HEK293T (cell line): ENCODE measurements around the gene CAPZA2.

ENCODE experiments used
- CTCF ChIA-PET: fragments of 350-600 bp; formaldehyde crosslinking; extraction: SDS; loops from one replicate; lab custom pipeline; 2021; ENCODE audit warnings: antibody characterized with exemption, inconsistent platforms; lab: Yijun Ruan, JAX
- POLR2A ChIA-PET: fragments of 350-600 bp; formaldehyde crosslinking; extraction: SDS; loops from one replicate; lab custom pipeline; 2020; ENCODE audit warnings: antibody characterized with exemption, inconsistent platforms; lab: Yijun Ruan, JAX
- DNase-seq: peaks from one replicate; pipeline ENCODE4 v3.0.0; 2012; ENCODE audit warnings: mixed read lengths; ENCODE audit errors: extremely low spot score
- ARNT ChIP-seq: fragments of 450-650 bp; IDR thresholded peaks from 2 replicates; pipeline ENCODE4 v1.6.1; 2017; ENCODE audit warnings: mild to moderate bottlenecking
- BHLHE40 ChIP-seq: fragments of 450-650 bp; IDR thresholded peaks from 2 replicates; pipeline ENCODE4 v1.6.1; 2016; ENCODE audit warnings: mild to moderate bottlenecking, moderate library complexity, borderline replicate concordance
- CTBP1 ChIP-seq: fragments of 450-650 bp; IDR thresholded peaks from 2 replicates; pipeline ENCODE4 v1.6.1; 2016; ENCODE audit warnings: borderline replicate concordance
- ELF4 ChIP-seq: fragments of 450-650 bp; IDR thresholded peaks from 2 replicates; pipeline ENCODE4 v1.6.1; 2017; ENCODE audit warnings: antibody characterized with exemption
- FOXA1 ChIP-seq: fragments of 450-650 bp; IDR thresholded peaks from 2 replicates; pipeline ENCODE4 v1.6.1; 2016; ENCODE audit warnings: mild to moderate bottlenecking
- FOXK2 ChIP-seq: fragments of 450-650 bp; IDR thresholded peaks from 2 replicates; pipeline ENCODE4 v1.6.1; 2016; ENCODE audit warnings: mild to moderate bottlenecking
- FOXM1 ChIP-seq: fragments of 450-650 bp; IDR thresholded peaks from 2 replicates; pipeline ENCODE4 v1.6.1; 2017; ENCODE audit warnings: mild to moderate bottlenecking, borderline replicate concordance
- HDGF ChIP-seq: fragments of 450-650 bp; IDR thresholded peaks from 2 replicates; pipeline ENCODE4 v1.6.1; 2017; ENCODE audit warnings: antibody characterized with exemption, borderline replicate concordance
- L3MBTL2 ChIP-seq: fragments of 450-650 bp; conservative IDR thresholded peaks from 2 replicates; pipeline ENCODE4 v1.6.1; 2016; ENCODE audit warnings: mild to moderate bottlenecking
- LEF1 ChIP-seq: fragments of 450-650 bp; IDR thresholded peaks from 2 replicates; pipeline ENCODE4 v1.6.1; 2017; ENCODE audit warnings: mild to moderate bottlenecking, borderline replicate concordance
- NFRKB ChIP-seq: fragments of 450-650 bp; IDR thresholded peaks from 2 replicates; pipeline ENCODE4 v1.6.1; 2016; ENCODE audit warnings: mild to moderate bottlenecking, moderate library complexity
- SP1 ChIP-seq: fragments of 450-650 bp; IDR thresholded peaks from 2 replicates; pipeline ENCODE4 v1.6.1; 2017
- SUZ12 ChIP-seq: fragments of 450-650 bp; IDR thresholded peaks from 2 replicates; pipeline ENCODE4 v1.6.1; 2016; ENCODE audit warnings: mild to moderate bottlenecking
- TARDBP ChIP-seq: fragments of 450-650 bp; IDR thresholded peaks from 2 replicates; pipeline ENCODE4 v1.6.1; 2016
- ZNF384 ChIP-seq: fragments of 450-650 bp; IDR thresholded peaks from 2 replicates; pipeline ENCODE4 v1.6.1; 2016
- TF ChIP-seq, protein P1 (sequence below): fragments of 450-650 bp; IDR thresholded peaks from 2 replicates; pipeline ENCODE4 v1.6.1; 2016

The CAPZA2 gene

DNA sequence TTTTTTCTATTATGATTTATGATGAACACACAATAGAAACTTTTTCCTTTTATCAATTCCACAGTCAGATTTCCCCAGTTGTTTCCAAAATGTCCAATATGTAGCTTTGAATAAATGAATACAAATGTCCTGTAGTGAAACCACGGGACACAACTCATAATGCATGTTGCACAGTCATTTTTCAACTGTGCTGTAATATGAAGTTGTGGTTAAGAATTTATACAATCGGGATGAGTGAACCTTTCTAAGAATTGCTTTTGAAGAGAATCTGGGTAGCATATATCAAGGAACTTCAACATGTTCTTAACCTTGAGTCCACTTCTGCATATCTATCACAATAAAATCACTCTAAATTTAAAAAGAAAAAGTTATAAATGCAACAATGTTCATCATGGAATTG lies 76.3 kb downstream of the CAPZA2 start:
- DNase-seq = no peak
- ChIA-PET CTCF (no interaction called here), POLR2A (no interaction called here)
- TF ChIP-seq, protein P1, sequence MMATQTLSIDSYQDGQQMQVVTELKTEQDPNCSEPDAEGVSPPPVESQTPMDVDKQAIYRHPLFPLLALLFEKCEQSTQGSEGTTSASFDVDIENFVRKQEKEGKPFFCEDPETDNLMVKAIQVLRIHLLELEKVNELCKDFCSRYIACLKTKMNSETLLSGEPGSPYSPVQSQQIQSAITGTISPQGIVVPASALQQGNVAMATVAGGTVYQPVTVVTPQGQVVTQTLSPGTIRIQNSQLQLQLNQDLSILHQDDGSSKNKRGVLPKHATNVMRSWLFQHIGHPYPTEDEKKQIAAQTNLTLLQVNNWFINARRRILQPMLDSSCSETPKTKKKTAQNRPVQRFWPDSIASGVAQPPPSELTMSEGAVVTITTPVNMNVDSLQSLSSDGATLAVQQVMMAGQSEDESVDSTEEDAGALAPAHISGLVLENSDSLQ = no peak
- no peak for TF ChIP-seq ELF4
- TF ChIP-seq HDGF = no peak
- TF ChIP-seq FOXA1 = no peak
- TF ChIP-seq TARDBP = no peak
- TF ChIP-seq BHLHE40 = no peak
- no peak for TF ChIP-seq LEF1
- TF ChIP-seq CTBP1 = no peak
- no peak for TF ChIP-seq L3MBTL2
- TF ChIP-seq SUZ12 = no peak
- no peak for TF ChIP-seq SP1
- TF ChIP-seq NFRKB = no peak
- TF ChIP-seq FOXM1 = no peak
- no peak for TF ChIP-seq ZNF384
- TF ChIP-seq ARNT = no peak
- no peak for TF ChIP-seq FOXK2

DNA sequence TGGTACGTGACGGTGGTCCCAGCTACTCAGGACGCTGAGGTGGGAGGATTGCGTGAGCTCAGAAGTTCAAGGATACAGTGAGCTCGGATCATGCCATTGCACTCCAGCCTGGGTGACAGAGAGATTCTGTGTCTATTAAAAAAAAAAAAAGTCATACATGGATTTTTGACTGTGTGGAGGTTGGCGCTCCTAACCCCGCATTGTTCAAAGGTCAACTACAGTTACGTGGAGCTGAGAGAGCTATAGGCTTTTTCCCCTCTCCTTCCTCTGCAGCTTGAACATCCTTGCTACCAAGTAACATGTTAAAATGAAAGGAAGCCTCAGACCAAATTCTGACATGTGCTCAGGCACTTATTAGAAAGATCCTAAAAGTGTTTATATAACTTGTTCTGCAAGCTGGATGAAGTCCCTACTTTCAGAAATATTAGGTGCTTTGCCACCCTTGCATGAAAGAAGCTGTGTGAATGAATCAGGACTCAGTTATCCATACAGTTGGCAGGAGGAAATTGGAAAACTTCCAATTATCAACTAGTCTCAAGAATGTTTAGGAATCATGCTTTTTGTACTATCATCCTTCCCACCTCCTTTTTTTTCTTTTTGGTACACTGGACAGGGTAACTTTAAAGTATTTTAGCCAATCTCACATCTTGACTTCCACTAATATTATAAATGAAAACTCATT lies 78.4 kb downstream of the CAPZA2 start:
- ChIA-PET POLR2A (no interaction called here), CTCF (interaction anchor here (1.8 to 3.7 kb wide), 2 partner anchors 8 to 11 kb away, joined by 4 to 14 read pairs; no protein-coding TSS in a partner anchor)
- TF ChIP-seq SUZ12 (no peak), SP1 (no peak), ARNT (no peak), FOXA1 (no peak), HDGF (no peak)
- no peak for DNase-seq

DNA sequence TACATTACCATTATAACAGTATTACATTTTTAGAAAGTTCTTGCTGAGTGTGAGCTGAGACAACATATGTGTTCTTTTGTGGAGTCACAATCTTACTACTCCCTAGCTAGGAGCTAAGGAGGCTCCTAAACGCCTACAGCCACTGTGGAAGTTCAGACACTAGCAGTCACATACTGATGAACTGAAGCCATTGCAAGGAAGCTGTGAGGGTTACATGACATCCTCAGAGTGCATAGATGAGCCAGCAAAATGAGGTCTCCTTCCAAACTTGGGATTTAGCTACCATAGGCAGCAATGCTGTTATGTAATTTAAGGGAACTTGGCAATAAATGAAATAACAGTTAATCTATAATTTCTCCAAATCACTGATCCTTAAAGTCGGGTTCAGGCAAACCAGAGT lies 80.1 kb downstream of the CAPZA2 start:
- TF ChIP-seq FOXM1 (no peak), FOXK2 (no peak), SUZ12 (no peak), TARDBP (no peak), L3MBTL2 (no peak), ARNT (no peak), CTBP1 (no peak), ZNF384 (no peak), ELF4 (no peak), HDGF (no peak), FOXA1 (no peak)
- TF ChIP-seq, protein P1 = no peak
- DNase-seq = no peak
- POLR2A ChIA-PET = interaction anchor here (1.2 to 1.7 kb wide), 2 partner anchors 10 to 12 kb away, joined by 3 to 4 read pairs; partner anchors contain the start of gene ST7
- CTCF ChIA-PET = interaction anchor here (1.2 to 3.7 kb wide), 3 partner anchors 10 to 71 kb away, joined by 3 to 14 read pairs (median 3); partner anchors contain the start of gene ST7

DNA sequence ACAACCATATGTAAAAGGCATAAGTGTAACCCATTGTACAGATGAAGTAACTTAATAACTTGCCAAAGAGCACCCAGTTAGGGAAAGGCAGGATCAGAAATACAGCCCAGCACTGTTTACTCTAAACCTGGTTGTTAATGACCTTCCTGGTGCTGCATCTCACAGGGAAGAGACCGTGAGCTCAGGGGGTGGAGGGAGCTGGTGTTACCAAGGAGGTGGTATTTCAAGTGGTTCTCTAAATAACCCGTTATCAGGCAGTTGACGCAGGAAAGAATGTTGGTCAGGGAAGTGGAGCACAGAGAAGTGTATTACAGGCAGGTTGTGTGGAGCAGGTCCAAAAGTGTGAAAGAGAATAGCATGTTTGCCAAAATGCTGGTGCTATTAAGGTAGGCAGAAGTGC lies 86.5 kb downstream of the CAPZA2 start:
- CTCF ChIA-PET = no interaction called here
- DNase-seq = no peak
- TF ChIP-seq FOXK2 (no peak), ELF4 (no peak), TARDBP (no peak), HDGF (no peak), L3MBTL2 (no peak), FOXM1 (no peak)
- POLR2A ChIA-PET = no interaction called here

DNA sequence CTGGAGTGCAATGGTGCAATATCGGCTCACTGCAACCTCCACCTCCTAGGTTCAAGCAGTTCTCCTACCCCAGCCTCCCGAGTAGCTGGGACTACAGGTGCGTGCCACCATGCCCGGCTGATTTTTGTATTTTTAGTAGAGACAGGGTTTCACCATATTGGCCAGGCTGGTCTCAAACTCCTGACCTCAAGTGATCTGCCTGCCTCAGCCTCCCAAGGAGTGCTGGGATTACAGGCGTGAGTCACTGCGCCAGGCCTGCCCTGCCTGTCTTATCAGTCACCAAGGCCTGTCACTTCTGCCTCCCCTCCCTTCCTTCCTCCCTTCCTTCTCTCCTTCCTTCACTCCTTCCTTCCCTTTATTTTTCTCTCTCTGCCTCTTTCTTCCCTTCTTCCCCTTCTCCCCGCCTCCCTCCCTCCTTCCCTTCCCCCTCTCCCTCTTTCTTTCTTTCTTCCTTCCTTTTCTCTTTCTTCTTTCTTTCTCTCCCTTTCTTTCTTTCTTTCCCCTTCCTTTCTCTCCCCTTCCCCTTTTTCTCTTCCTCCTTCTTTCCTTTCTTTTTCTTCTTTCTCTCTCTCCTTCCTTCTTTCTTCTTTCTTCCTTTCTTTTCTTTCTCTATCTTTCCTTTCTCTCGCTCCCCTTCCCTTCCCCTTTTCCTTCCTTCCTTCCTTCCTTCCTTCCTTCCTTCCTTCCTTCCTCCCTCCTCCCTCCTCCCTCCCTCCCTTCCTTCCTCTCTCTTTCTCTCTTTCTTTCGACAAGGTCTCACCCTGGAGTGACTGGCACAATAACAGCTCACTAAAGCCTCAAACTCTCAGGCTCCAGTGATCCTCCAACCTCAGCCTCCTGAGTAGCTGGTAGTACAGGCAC lies 87.8 kb downstream of the CAPZA2 start:
- no peak for TF ChIP-seq FOXM1
- TF ChIP-seq ELF4 = no peak
- no peak for TF ChIP-seq CTBP1
- ChIA-PET POLR2A (no interaction called here), CTCF (no interaction called here)
- DNase-seq = no peak

DNA sequence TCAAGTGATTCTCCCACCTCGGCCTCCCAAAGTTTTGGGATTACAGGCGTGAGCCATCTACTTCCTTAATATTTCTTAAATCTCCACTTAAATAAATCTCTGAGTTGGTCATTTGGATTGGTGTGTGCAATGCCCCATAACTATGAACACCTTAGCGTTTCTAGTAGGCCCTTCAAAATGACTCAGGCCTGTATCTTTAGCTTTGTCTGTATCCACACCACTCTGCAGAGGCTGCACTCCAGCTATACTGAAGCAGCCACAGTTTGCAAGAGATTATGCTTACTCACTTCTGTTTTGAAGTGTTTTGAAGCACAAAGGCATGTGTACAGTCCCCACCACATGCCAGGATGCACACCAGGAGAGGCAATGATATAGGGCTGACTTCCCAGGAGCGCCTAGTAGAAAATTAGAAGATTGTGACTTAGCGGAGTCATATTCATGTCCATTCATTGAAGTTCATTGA lies 88.5 kb downstream of the CAPZA2 start:
- TF ChIP-seq BHLHE40 (no peak), SUZ12 (no peak), ZNF384 (no peak), ARNT (no peak), NFRKB (no peak), ELF4 (no peak)
- CTCF ChIA-PET = no interaction called here

More for the DNA sequence above, 88.5 kb downstream of the CAPZA2 start:
- POLR2A ChIA-PET = no interaction called here
- DNase-seq = no peak
